ENCODE results near the gene SYNPO.
A peak's percentile ranks its signal among the peaks of the same experiment; 100 is the strongest.

SYNPO gene

GRCh38 chr5:150638053-150638444 is 2.4 kb upstream of the SYNPO start:
- Histone ChIP-seq H3K14ac (ENCODE audit: low read length) (no peak overlapping the region), H2BK5ac (ENCODE audit: low read depth, low read length, poor library complexity) (peak overlapping the region; percentile 82), H3K36me3 (ENCODE audit: control insufficient read depth in 1 of 2, insufficient read depth in 2 of 2, low read length in 2 of 2) (no peaks in the 10 kb centered on the region), H4K12ac (ENCODE audit: low read depth, low read length) (no peak overlapping the region), H4K8ac (ENCODE audit: low read depth, low read length) (no peak overlapping the region), H3K23ac (ENCODE audit: low read length) (no peak overlapping the region), H3K9me3 (ENCODE audit: insufficient read depth, low read depth, low read length) (no peaks in the 10 kb centered on the region), H3K18ac (ENCODE audit: low read length) (no peak overlapping the region), H3K27me3 (ENCODE audit: insufficient read depth, low read length) (no peaks in the 10 kb centered on the region), H3K4me1 (ENCODE audit: control insufficient read depth in 1 of 2, insufficient read depth in 2 of 2, low read length in 2 of 2) (peaks cover 59 to 62% of the 10 kb centered on the region in 2 experiments), H2AFZ (ENCODE audit: insufficient read depth, low read length, poor library complexity) (no peak overlapping the region), H3K4ac (ENCODE audit: low read depth, low read length) (no peak overlapping the region), H4K91ac (ENCODE audit: low read depth, low read length) (peak overlapping the region; percentile 77), H3K79me2 (ENCODE audit: control insufficient read depth, insufficient read depth, low read length, poor library complexity) (peaks cover 19% of the 10 kb centered on the region), H2BK120ac (ENCODE audit: insufficient read depth, low read length, poor library complexity) (peak overlapping the region; percentile 85), H3K4me2 (ENCODE audit: low read length) (peak overlapping the region; percentile 38), H3K27ac (ENCODE audit: low read depth, low read length) (peak overlapping the region; percentile 70), H2AK5ac (ENCODE audit: low read length) (no peak overlapping the region), H3K79me1 (ENCODE audit: low read length) (peaks cover 59% of the 10 kb centered on the region), H3K9ac (ENCODE audit: low read length) (no peak overlapping the region), H3K4me3 (ENCODE audit: low read depth, low read length) (no peak overlapping the region), H2BK12ac (ENCODE audit: low read length) (peak overlapping the region; percentile 81)
- no peak for DNase-seq
- no CpG with 5 or more reads among the region's 1 CpG for WGBS (ENCODE audit: extremely low coverage, insufficient coverage, insufficient read length)

GRCh38 chr5:150638488-150639376 is 1.7 kb upstream of the SYNPO start:
- Histone ChIP-seq H4K12ac (ENCODE audit: low read depth, low read length) (peak overlapping the region; percentile 27), H2BK12ac (ENCODE audit: low read length) (peak overlapping the region; percentile 98)
- no CpG with 5 or more reads among the region's 6 CpGs for WGBS (ENCODE audit: extremely low coverage, insufficient coverage, insufficient read length)

GRCh38 chr5:150639377-150639692 is 1.1 kb upstream of the SYNPO start:
- H3K9me3 ChIP-seq (ENCODE audit: insufficient read depth, low read depth, low read length): no peaks in the 10 kb centered on the region
- H4K91ac ChIP-seq (ENCODE audit: low read depth, low read length): peak overlapping the region; percentile 96
- peak overlapping the region; percentile 87 for H2BK120ac ChIP-seq (ENCODE audit: insufficient read depth, low read length, poor library complexity)
- H3K4me3 ChIP-seq (ENCODE audit: low read depth, low read length): no peak overlapping the region
- no peak overlapping the region for H3K27ac ChIP-seq (ENCODE audit: low read depth, low read length)
- WGBS (ENCODE audit: extremely low coverage, insufficient coverage, insufficient read length): no CpG with 5 or more reads among the region's 3 CpGs
- H3K9ac ChIP-seq (ENCODE audit: low read length): no peak overlapping the region
- H2AK5ac ChIP-seq (ENCODE audit: low read length): peak overlapping the region; percentile 96
- H3K27me3 ChIP-seq (ENCODE audit: insufficient read depth, low read length): no peaks in the 10 kb centered on the region
- H3K79me1 ChIP-seq (ENCODE audit: low read length): peaks cover 66% of the 10 kb centered on the region
- H2BK5ac ChIP-seq (ENCODE audit: low read depth, low read length, poor library complexity): peak overlapping the region; percentile 84
- H3K14ac ChIP-seq (ENCODE audit: low read length): peak overlapping the region; percentile 89
- H2AFZ ChIP-seq (ENCODE audit: insufficient read depth, low read length, poor library complexity): no peak overlapping the region
- no peak overlapping the region for H3K4me2 ChIP-seq (ENCODE audit: low read length)
- DNase-seq: no peak
- H4K12ac ChIP-seq (ENCODE audit: low read depth, low read length): no peak overlapping the region
- peak overlapping the region; percentile 28 for H4K8ac ChIP-seq (ENCODE audit: low read depth, low read length)
- H3K23ac ChIP-seq (ENCODE audit: low read length): no peak overlapping the region
- H3K36me3 ChIP-seq (ENCODE audit: control insufficient read depth in 1 of 2, insufficient read depth in 2 of 2, low read length in 2 of 2): no peaks in the 10 kb centered on the region
- H3K18ac ChIP-seq (ENCODE audit: low read length): no peak overlapping the region
- H3K4me1 ChIP-seq (ENCODE audit: control insufficient read depth in 1 of 2, insufficient read depth in 2 of 2, low read length in 2 of 2): peaks cover 67 to 68% of the 10 kb centered on the region in 2 experiments
- H2BK12ac ChIP-seq (ENCODE audit: low read length): peak overlapping the region; percentile 98
- H3K79me2 ChIP-seq (ENCODE audit: control insufficient read depth, insufficient read depth, low read length, poor library complexity): peaks cover 21% of the 10 kb centered on the region
- peak overlapping the region; percentile 42 for H3K4ac ChIP-seq (ENCODE audit: low read depth, low read length)

More at GRCh38 chr5:150638488-150639376, 1.7 kb upstream of the SYNPO start:
- no peak overlapping the region for H3K4me2 ChIP-seq (ENCODE audit: low read length)
- H3K36me3 ChIP-seq (ENCODE audit: control insufficient read depth in 1 of 2, insufficient read depth in 2 of 2, low read length in 2 of 2): no peaks in the 10 kb centered on the region
- peak overlapping the region; percentile 87 for H2BK120ac ChIP-seq (ENCODE audit: insufficient read depth, low read length, poor library complexity)
- DNase-seq: no peak
- no peaks in the 10 kb centered on the region for H3K9me3 ChIP-seq (ENCODE audit: insufficient read depth, low read depth, low read length)
- peak overlapping the region; percentile 90 for H3K14ac ChIP-seq (ENCODE audit: low read length)
- no peak overlapping the region for H3K23ac ChIP-seq (ENCODE audit: low read length)
- H2AFZ ChIP-seq (ENCODE audit: insufficient read depth, low read length, poor library complexity): no peak overlapping the region
- peaks cover 61 to 65% of the 10 kb centered on the region in 2 experiments for H3K4me1 ChIP-seq (ENCODE audit: control insufficient read depth in 1 of 2, insufficient read depth in 2 of 2, low read length in 2 of 2)
- H3K4me3 ChIP-seq (ENCODE audit: low read depth, low read length): no peak overlapping the region
- H2AK5ac ChIP-seq (ENCODE audit: low read length): peak overlapping the region; percentile 96
- H3K79me2 ChIP-seq (ENCODE audit: control insufficient read depth, insufficient read depth, low read length, poor library complexity): peaks cover 19% of the 10 kb centered on the region
- peak overlapping the region; percentile 36 for H3K27ac ChIP-seq (ENCODE audit: low read depth, low read length)
- H3K4ac ChIP-seq (ENCODE audit: low read depth, low read length): peak overlapping the region; percentile 60
- H3K9ac ChIP-seq (ENCODE audit: low read length): no peak overlapping the region
- H4K91ac ChIP-seq (ENCODE audit: low read depth, low read length): peak overlapping the region; percentile 96
- H4K8ac ChIP-seq (ENCODE audit: low read depth, low read length): peak overlapping the region; percentile 46
- H3K18ac ChIP-seq (ENCODE audit: low read length): peak overlapping the region; percentile 87
- H2BK5ac ChIP-seq (ENCODE audit: low read depth, low read length, poor library complexity): peak overlapping the region; percentile 84
- no peaks in the 10 kb centered on the region for H3K27me3 ChIP-seq (ENCODE audit: insufficient read depth, low read length)
- H3K79me1 ChIP-seq (ENCODE audit: low read length): peaks cover 61% of the 10 kb centered on the region

DNA sequence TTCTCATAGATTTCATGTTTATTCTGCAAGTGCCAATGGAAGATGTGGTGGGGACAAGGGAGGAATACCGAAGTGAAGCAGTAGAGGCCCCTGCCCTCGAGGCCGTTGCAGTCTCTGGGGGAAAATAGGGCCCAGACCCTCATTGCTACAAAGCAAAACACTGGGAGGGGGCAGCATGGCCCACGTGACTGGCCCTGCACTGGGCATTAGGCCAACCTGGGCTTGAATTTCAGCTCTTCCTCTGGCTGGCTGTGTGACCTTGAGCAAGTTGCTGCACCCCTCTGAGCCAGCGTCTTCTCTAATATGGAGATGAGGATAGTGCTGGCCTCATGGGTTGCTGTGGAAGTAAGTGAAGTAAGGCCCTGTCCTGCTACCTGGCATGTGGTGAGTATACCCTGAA is 709 bp upstream of the SYNPO start:
- peaks cover 71% of the 10 kb centered on the region in 2 experiments for H3K4me1 ChIP-seq (ENCODE audit: control insufficient read depth in 1 of 2, insufficient read depth in 2 of 2, low read length in 2 of 2)
- H3K79me2 ChIP-seq (ENCODE audit: control insufficient read depth, insufficient read depth, low read length, poor library complexity): peaks cover 24% of the 10 kb centered on the region
- no peak overlapping the region for H4K12ac ChIP-seq (ENCODE audit: low read depth, low read length)
- no CpG with 5 or more reads among the region's 5 CpGs for WGBS (ENCODE audit: extremely low coverage, insufficient coverage, insufficient read length)
- H2BK12ac ChIP-seq (ENCODE audit: low read length): peak overlapping the region; percentile 92
- no peaks in the 10 kb centered on the region for H3K36me3 ChIP-seq (ENCODE audit: control insufficient read depth in 1 of 2, insufficient read depth in 2 of 2, low read length in 2 of 2)
- H3K4me2 ChIP-seq (ENCODE audit: low read length): no peak overlapping the region
- no peak for DNase-seq
- peak overlapping the region; percentile 96 for H2AK5ac ChIP-seq (ENCODE audit: low read length)
- peak overlapping the region; percentile 96 for H4K91ac ChIP-seq (ENCODE audit: low read depth, low read length)
- H3K4ac ChIP-seq (ENCODE audit: low read depth, low read length): peak overlapping the region; percentile 41
- H3K79me1 ChIP-seq (ENCODE audit: low read length): peaks cover 70% of the 10 kb centered on the region
- H3K27me3 ChIP-seq (ENCODE audit: insufficient read depth, low read length): no peaks in the 10 kb centered on the region
- H3K23ac ChIP-seq (ENCODE audit: low read length): no peak overlapping the region
- H3K14ac ChIP-seq (ENCODE audit: low read length): peak overlapping the region; percentile 89
- peak overlapping the region; percentile 61 for H4K8ac ChIP-seq (ENCODE audit: low read depth, low read length)
- H3K18ac ChIP-seq (ENCODE audit: low read length): peak overlapping the region; percentile 69
- H2BK120ac ChIP-seq (ENCODE audit: insufficient read depth, low read length, poor library complexity): peak overlapping the region; percentile 87
- peak overlapping the region; percentile 92 for H3K27ac ChIP-seq (ENCODE audit: low read depth, low read length)
- peak overlapping the region; percentile 63 for H2BK5ac ChIP-seq (ENCODE audit: low read depth, low read length, poor library complexity)
- H3K9me3 ChIP-seq (ENCODE audit: insufficient read depth, low read depth, low read length): no peaks in the 10 kb centered on the region
- no peak overlapping the region for H3K4me3 ChIP-seq (ENCODE audit: low read depth, low read length)
- no peak overlapping the region for H3K9ac ChIP-seq (ENCODE audit: low read length)
- H2AFZ ChIP-seq (ENCODE audit: insufficient read depth, low read length, poor library complexity): peak overlapping the region; percentile 24

Data from trophoblast cell (in vitro differentiated cells and primary cell).